HTR-8/SVneo (cell line): Measurements from ENCODE around the gene SLC44A1.

Experiments
- DNase-seq: peaks from one replicate; pipeline ENCODE4 v3.0.0; 2011; ENCODE audit warnings: low spot score, mixed read lengths; ENCODE audit not compliant: insufficient read length
- FAIRE-seq: peaks from 2 replicates; lab custom pipeline; 2011; peaks lifted over from hg19 to GRCh38; lab: Jason Lieb, UNC

The SLC44A1 gene

GRCh38 chr9:105244003-105244733 lies at the start of gene SLC44A1:
SLC44A1 (plus strand) TSS chr9:105244651; CDS start chr9:105244869, 218 bp downstream.
- no peak for FAIRE-seq
- DNase-seq, result peak; percentile 66

GRCh38 chr9:105195259-105195658 lies 49.2 kb upstream of the SLC44A1 start:
- FAIRE-seq, result no peak
- DNase-seq, result no peak

GRCh38 chr9:105198023-105198422 lies 46.4 kb upstream of the SLC44A1 start:
- FAIRE-seq, result no peak
- DNase-seq, result no peak

- DNase-seq, result no peak
- FAIRE-seq, result no peak
These were observed 45.6 kb upstream of the SLC44A1 start for GRCh38 chr9:105198865-105199264.

GRCh38 chr9:105204416-105204815 lies 40.0 kb upstream of the SLC44A1 start:
- DNase-seq (no peak), FAIRE-seq (no peak)

GRCh38 chr9:105205787-105206495 lies 38.5 kb upstream of the SLC44A1 start:
- DNase-seq (no peak), FAIRE-seq (no peak)

- DNase-seq, result no peak
- FAIRE-seq, result no peak
These were observed 38.0 kb upstream of the SLC44A1 start for GRCh38 chr9:105206496-105206820.

- FAIRE-seq (no peak), DNase-seq (no peak)
These were observed 37.4 kb upstream of the SLC44A1 start for GRCh38 chr9:105206821-105207699.

GRCh38 chr9:105216440-105217178 lies 27.8 kb upstream of the SLC44A1 start:
- DNase-seq (no peak), FAIRE-seq (no peak)

- DNase-seq, result no peak
- FAIRE-seq, result no peak
These were observed 25.8 kb upstream of the SLC44A1 start for GRCh38 chr9:105218673-105219072.

- FAIRE-seq (no peak), DNase-seq (no peak)
These were observed 25.1 kb upstream of the SLC44A1 start for GRCh38 chr9:105219291-105219805.

GRCh38 chr9:105220451-105220850 lies 24.0 kb upstream of the SLC44A1 start:
- DNase-seq, result no peak
- FAIRE-seq, result no peak

- DNase-seq (no peak), FAIRE-seq (no peak)
These were observed 20.8 kb upstream of the SLC44A1 start for GRCh38 chr9:105223544-105224140.

- DNase-seq (no peak), FAIRE-seq (no peak)
These were observed 18.4 kb upstream of the SLC44A1 start for GRCh38 chr9:105226055-105226454.

GRCh38 chr9:105232207-105232606 lies 12.2 kb upstream of the SLC44A1 start:
- no peak for DNase-seq
- no peak for FAIRE-seq

GRCh38 chr9:105233873-105234272 lies 10.6 kb upstream of the SLC44A1 start:
- no peak for DNase-seq
- no peak for FAIRE-seq

GRCh38 chr9:105236261-105236660 lies 8.2 kb upstream of the SLC44A1 start:
- DNase-seq, result no peak
- no peak for FAIRE-seq

- FAIRE-seq (no peak), DNase-seq (no peak)
These were observed 7.2 kb upstream of the SLC44A1 start for GRCh38 chr9:105237246-105237645.

GRCh38 chr9:105238302-105238701 lies 6.1 kb upstream of the SLC44A1 start:
- no peak for DNase-seq
- FAIRE-seq, result no peak
